Natural killer cell (primary cell): ENCODE data around the gene ASIC3. TPM values are rescaled to one million over a fixed set of nuclear protein-coding genes. Genes with fewer than 3 reads are reported as not detected.

Source experiments
- ATAC-seq, 3 donors: fragments of 150-1000 bp in 2 of 3; fragments of 200-7000 bp in 1 of 3; cut with Tn5 transposase; 1 replicate in 1 of 3; 2 replicates in 2 of 3; pipeline ENCODE4 v1.10.0; 2021; ENCODE audit warnings: mild to moderate bottlenecking in 2 of 3, moderate library complexity in 2 of 3
- DNase-seq, 2 donors: peaks; one replicate each; pipeline versions ENCODE4 v3.0.0 to v3.0.0-alpha.2; 2013 to 2021; ENCODE audit warnings: mixed read lengths in 1 of 2
- H3K27ac ChIP-seq: one replicate; pipeline ENCODE4 v1.5.1; 2013; ENCODE audit warnings: mild to moderate bottlenecking, low read length
- H3K27me3 ChIP-seq: one replicate; pipeline ENCODE4 v1.6.1; 2013; ENCODE audit warnings: low read length; ENCODE audit not compliant: control insufficient read depth, insufficient read depth
- H3K36me3 ChIP-seq: one replicate; pipeline ENCODE4 v1.6.1; 2013; ENCODE audit warnings: low read length; ENCODE audit not compliant: control insufficient read depth, insufficient read depth
- H3K4me1 ChIP-seq: one replicate; pipeline ENCODE4 v1.6.1; 2013; ENCODE audit warnings: low read length; ENCODE audit not compliant: control insufficient read depth, insufficient read depth
- H3K4me3 ChIP-seq: one replicate; pipeline ENCODE4 v1.5.1; 2013; ENCODE audit warnings: low read length
- H3K9me3 ChIP-seq: one replicate; pipeline ENCODE4 v1.6.1; 2013; ENCODE audit warnings: low read length; ENCODE audit not compliant: control insufficient read depth, insufficient read depth
- H3K27ac Mint-ChIP-seq, 2 donors: one replicate each; pipeline ENCODE4 v1.8.0; 2022; ENCODE audit warnings: mild to moderate bottlenecking in 2 of 2, mixed read lengths in 2 of 2, moderate library complexity in 1 of 2
- H3K27me3 Mint-ChIP-seq, 2 donors: one replicate each; pipeline ENCODE4 v1.8.0; 2022; ENCODE audit warnings: low read depth in 2 of 2, mixed read lengths in 2 of 2
- H3K36me3 Mint-ChIP-seq: one replicate; pipeline ENCODE4 v1.8.0; 2022; ENCODE audit warnings: mixed read lengths
- H3K4me1 Mint-ChIP-seq, 2 donors: one replicate each; pipeline ENCODE4 v1.8.0; 2022; ENCODE audit warnings: mixed read lengths in 2 of 2
- H3K4me3 Mint-ChIP-seq: one replicate; pipeline ENCODE4 v1.8.0; 2022; ENCODE audit warnings: mild to moderate bottlenecking, moderate library complexity, mixed read lengths
- H3K9me3 Mint-ChIP-seq, 2 donors: one replicate each; pipeline ENCODE4 v1.8.0; 2022; ENCODE audit warnings: mixed read lengths in 2 of 2
- WGBS: methylation state at CpG from one replicate; pipeline ENCODE4 v1.1.7; 2013; ENCODE audit warnings: missing lambda C conversion rate; ENCODE audit not compliant: insufficient coverage; 5-methylcytosine and 5-hydroxymethylcytosine counted together
- intact Hi-C: fragments of 100-400 bp; cut with micrococcal nuclease; formaldehyde crosslinking; loops from one replicate; pipeline ENCODE4 v1.14.2; 2022
- total RNA-seq, 4 donors: library from RNA; stranded (reverse); fragments of 120-200 nt in 1 of 4; gene quantifications; one replicate each; pipeline versions ENCODE4 v1.2.3 to v1.2.4, GENCODE V29; 2013 to 2022
- TF ChIP-seq, protein P1 (sequence below): fragments of 200-600 bp; IDR thresholded peaks from one replicate; pipeline ENCODE4 v1.8.0; 2022; ENCODE audit warnings: antibody characterized with exemption

The ASIC3 gene
- total RNA-seq, 3 donors from 2014 or later (not counting 1 experiment from before 2014, with no cell fraction given), result 5.7 to 7.9 (median 5.9) TPM

DNA sequence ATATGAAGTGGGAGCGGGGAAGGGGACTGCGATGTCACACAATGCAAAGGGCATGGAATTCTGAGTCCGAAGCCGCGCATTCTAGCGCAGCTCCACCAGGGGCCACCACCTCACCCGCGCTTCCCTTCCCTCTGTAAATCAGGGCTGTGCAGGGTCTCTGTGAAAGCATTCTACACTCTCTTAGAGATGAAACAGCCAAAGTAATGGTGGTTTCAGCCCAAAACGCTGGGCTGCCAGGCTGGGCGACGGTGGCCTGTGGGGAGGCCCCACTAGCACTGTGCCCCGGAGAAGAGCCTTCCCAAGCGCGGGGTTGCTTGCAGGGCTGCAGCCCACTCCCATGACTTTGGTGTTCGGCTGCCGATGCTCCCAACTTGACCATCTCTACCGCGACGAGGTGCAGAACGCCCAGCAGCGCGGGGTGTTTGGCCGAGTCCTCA is 35.4 kb upstream of the ASIC3 start:
- intact Hi-C loops, result loop anchor here (1.0 to 10.0 kb wide), 3 partner anchors 36 to 348 kb away; partner anchors contain the start of gene KCNH2

DNA sequence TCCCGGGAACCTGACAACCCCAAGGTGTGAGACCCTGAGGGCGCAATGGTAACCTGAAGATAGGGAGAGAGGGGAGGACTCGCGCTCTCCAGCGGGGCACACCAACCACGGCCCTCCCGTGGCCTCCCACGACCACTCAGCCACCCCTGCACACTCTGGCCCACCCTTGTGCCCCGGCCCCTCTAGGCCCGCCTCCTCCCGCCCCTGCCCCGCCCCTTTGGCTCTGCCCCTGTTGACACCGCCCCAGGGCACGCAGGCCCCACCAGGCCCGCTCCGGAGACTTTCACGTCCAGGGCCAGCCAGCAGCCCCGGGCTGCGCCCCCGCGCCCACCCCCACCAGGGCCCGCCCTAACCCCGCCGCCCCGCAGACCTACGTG is 35.0 kb upstream of the ASIC3 start:
- Mint-ChIP-seq H3K9me3 (no peaks in the 10 kb centered on the region), H3K27me3 (peaks cover 0 to 13% of the 10 kb centered on the region in 2 donors), H3K4me1 (peaks cover 56 to 84% of the 10 kb centered on the region in 2 donors), H3K36me3 (no peaks in the 10 kb centered on the region), H3K4me3 (peak overlapping the region; percentile 67), H3K27ac (peak overlapping the region; percentile 94 to 95)
- Histone ChIP-seq H3K4me1 (peaks cover 79% of the 10 kb centered on the region), H3K27me3 (no peaks in the 10 kb centered on the region), H3K9me3 (no peaks in the 10 kb centered on the region), H3K4me3 (no peak overlapping the region), H3K36me3 (no peaks in the 10 kb centered on the region), H3K27ac (peak overlapping the region; percentile 53)
- ATAC-seq (no peak), DNase-seq (no peak)
- intact Hi-C loops, result loop anchor here (1.0 to 10.0 kb wide), 3 partner anchors 36 to 349 kb away; partner anchors contain the start of gene KCNH2
- WGBS, result 17% methylated on average over 24 of the region's 26 CpGs
- TF ChIP-seq, protein P1, sequence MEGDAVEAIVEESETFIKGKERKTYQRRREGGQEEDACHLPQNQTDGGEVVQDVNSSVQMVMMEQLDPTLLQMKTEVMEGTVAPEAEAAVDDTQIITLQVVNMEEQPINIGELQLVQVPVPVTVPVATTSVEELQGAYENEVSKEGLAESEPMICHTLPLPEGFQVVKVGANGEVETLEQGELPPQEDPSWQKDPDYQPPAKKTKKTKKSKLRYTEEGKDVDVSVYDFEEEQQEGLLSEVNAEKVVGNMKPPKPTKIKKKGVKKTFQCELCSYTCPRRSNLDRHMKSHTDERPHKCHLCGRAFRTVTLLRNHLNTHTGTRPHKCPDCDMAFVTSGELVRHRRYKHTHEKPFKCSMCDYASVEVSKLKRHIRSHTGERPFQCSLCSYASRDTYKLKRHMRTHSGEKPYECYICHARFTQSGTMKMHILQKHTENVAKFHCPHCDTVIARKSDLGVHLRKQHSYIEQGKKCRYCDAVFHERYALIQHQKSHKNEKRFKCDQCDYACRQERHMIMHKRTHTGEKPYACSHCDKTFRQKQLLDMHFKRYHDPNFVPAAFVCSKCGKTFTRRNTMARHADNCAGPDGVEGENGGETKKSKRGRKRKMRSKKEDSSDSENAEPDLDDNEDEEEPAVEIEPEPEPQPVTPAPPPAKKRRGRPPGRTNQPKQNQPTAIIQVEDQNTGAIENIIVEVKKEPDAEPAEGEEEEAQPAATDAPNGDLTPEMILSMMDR, result no peak

More for the DNA sequence above, 35.4 kb upstream of the ASIC3 start:
- no peak overlapping the region for H3K4me3 ChIP-seq
- Mint-ChIP-seq H3K27ac (peak overlapping the region; percentile 94 to 95), H3K4me1 (peaks cover 56 to 84% of the 10 kb centered on the region in 2 donors), H3K9me3 (no peaks in the 10 kb centered on the region), H3K27me3 (peaks cover 0 to 10% of the 10 kb centered on the region in 2 donors), H3K4me3 (peak overlapping the region; percentile 67), H3K36me3 (no peaks in the 10 kb centered on the region)
- peaks cover 79% of the 10 kb centered on the region for H3K4me1 ChIP-seq
- no peaks in the 10 kb centered on the region for H3K36me3 ChIP-seq
- no peaks in the 10 kb centered on the region for H3K27me3 ChIP-seq
- DNase-seq, result peak in 1 of 2 donors; percentile 61
- peak overlapping the region; percentile 53 for H3K27ac ChIP-seq
- ATAC-seq, result no peak
- TF ChIP-seq, protein P1, result no peak
- WGBS, result 40% methylated on average over 23 of the region's 23 CpGs
- H3K9me3 ChIP-seq, result no peaks in the 10 kb centered on the region

- Mint-ChIP-seq H3K9me3 (no peaks in the 10 kb centered on the region), H3K27me3 (peaks cover 0 to 18% of the 10 kb centered on the region in 2 donors), H3K36me3 (no peaks in the 10 kb centered on the region), H3K27ac (peak overlapping the region; percentile 94 to 95), H3K4me3 (peak overlapping the region; percentile 97), H3K4me1 (peaks cover 56 to 84% of the 10 kb centered on the region in 2 donors)
- peak; percentile 59 to 76 (median 75) for ATAC-seq
- H3K4me3 ChIP-seq, result peak overlapping the region; percentile 44
- H3K4me1 ChIP-seq, result peaks cover 77% of the 10 kb centered on the region
- TF ChIP-seq, protein P1, result peak; percentile 20
- no peaks in the 10 kb centered on the region for H3K36me3 ChIP-seq
- no peaks in the 10 kb centered on the region for H3K27me3 ChIP-seq
- intact Hi-C loops, result loop anchor here (1.0 to 10.0 kb wide), 3 partner anchors 37 to 349 kb away; partner anchors contain the start of gene KCNH2
- H3K27ac ChIP-seq, result peak overlapping the region; percentile 85
- 8% methylated on average over 54 of the region's 55 CpGs for WGBS
- peak; percentile 86 to 99 for DNase-seq
- H3K9me3 ChIP-seq, result no peaks in the 10 kb centered on the region
Observed at GRCh38 chr7:151013733-151014497, 34.4 kb upstream of the ASIC3 start.
